Stimulated activated naive B cell treated with anti-CD40 and anti-IgM and Interleukin-4, amounts not matched to agents 10 μg/mL and 1 μg/mL and 100 μg/mL, for 72 hours (primary cell): ENCODE results near the gene SNAPC4.
A peak's percentile ranks its signal among the peaks of the same experiment; 100 is the strongest.

ENCODE experiments used
- ATAC-seq, 2 donors: fragments of 150-1000 bp; cut with Tn5 transposase; replicated peaks; 2 replicates each; pipeline ENCODE4 v1.10.0; 2021; ENCODE audit warnings: moderate library complexity in 1 of 2
- DNase-seq: peaks from one replicate; pipeline ENCODE4 v3.0.0; 2021
- H3K27ac Mint-ChIP-seq: one replicate; pipeline ENCODE4 v1.8.0; 2022; ENCODE audit warnings: mild to moderate bottlenecking, mixed read lengths
- H3K27me3 Mint-ChIP-seq, 2 donors: one replicate each; pipeline ENCODE4 v1.8.0; 2022; ENCODE audit warnings: mixed read lengths in 2 of 2
- H3K36me3 Mint-ChIP-seq, 2 donors: one replicate each; pipeline ENCODE4 v1.8.0; 2022; ENCODE audit warnings: mixed read lengths in 2 of 2, mild to moderate bottlenecking in 1 of 2
- H3K4me1 Mint-ChIP-seq, 2 donors: one replicate each; pipeline ENCODE4 v1.8.0; 2022; ENCODE audit warnings: mixed read lengths in 2 of 2, mild to moderate bottlenecking in 1 of 2
- H3K4me3 Mint-ChIP-seq, 2 donors: one replicate each; pipeline ENCODE4 v1.8.0; 2022; ENCODE audit warnings: mild to moderate bottlenecking in 2 of 2, mixed read lengths in 2 of 2, moderate library complexity in 1 of 2
- H3K9me3 Mint-ChIP-seq, 2 donors: one replicate each; pipeline ENCODE4 v1.8.0; 2022; ENCODE audit warnings: mixed read lengths in 2 of 2, mild to moderate bottlenecking in 1 of 2

Gene SNAPC4

DNA sequence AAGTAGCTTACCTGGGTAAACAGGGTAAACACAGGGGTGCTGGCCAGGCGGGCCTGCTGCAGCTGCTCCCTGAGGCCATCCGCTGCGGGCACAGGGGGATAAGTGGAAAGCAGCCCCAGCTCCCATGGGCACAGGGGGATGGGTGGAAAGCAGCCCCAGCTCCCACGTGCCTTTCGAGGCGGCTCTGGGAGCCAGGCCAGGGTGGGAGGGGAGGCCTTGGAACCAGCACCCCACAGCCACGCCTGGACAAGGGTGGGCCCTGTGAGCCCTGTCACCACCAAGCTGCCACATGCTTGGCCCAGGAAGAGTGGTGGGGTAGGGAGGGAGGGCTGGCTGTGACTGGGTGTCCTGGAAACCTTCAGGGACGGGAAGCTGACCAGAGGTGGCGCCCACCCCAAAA, 18.7 kb downstream of the SNAPC4 start:
- H3K27ac Mint-ChIP-seq = no peak overlapping the region
- DNase-seq = no peak
- peaks cover 42 to 54% of the 10 kb centered on the region in 2 donors for H3K36me3 Mint-ChIP-seq
- H3K9me3 Mint-ChIP-seq = no peaks in the 10 kb centered on the region
- no peak overlapping the region for H3K4me3 Mint-ChIP-seq
- ATAC-seq = no peak
- H3K27me3 Mint-ChIP-seq = no peaks in the 10 kb centered on the region
- H3K4me1 Mint-ChIP-seq = peaks cover 0 to 8% of the 10 kb centered on the region in 2 donors

DNA sequence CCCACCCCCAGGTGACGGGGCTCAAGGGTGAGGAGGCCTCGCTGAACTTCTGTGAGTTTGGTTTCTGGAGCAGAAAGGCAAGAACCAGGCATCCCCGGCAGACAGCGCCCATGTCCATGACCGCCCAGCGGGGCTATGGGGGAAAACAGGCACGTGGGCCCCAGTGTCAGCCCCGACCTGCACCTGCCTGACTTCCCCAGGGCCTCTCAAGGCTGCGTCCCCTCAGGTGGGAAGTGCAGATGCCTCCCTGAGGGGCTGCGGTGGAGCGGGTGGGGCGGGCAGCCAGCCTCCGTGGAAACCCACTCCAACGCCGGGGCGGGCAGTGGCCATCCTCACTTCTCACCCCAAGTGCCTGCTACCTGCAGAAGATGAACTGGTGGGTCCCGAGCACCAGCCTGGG, 19.6 kb downstream of the SNAPC4 start:
- H3K36me3 Mint-ChIP-seq = peaks cover 39 to 54% of the 10 kb centered on the region in 2 donors
- H3K9me3 Mint-ChIP-seq = no peaks in the 10 kb centered on the region
- no peak overlapping the region for H3K27ac Mint-ChIP-seq
- ATAC-seq = no peak
- no peak for DNase-seq
- no peaks in the 10 kb centered on the region for H3K27me3 Mint-ChIP-seq
- H3K4me3 Mint-ChIP-seq = no peak overlapping the region
- H3K4me1 Mint-ChIP-seq = peaks cover 0 to 8% of the 10 kb centered on the region in 2 donors

DNA sequence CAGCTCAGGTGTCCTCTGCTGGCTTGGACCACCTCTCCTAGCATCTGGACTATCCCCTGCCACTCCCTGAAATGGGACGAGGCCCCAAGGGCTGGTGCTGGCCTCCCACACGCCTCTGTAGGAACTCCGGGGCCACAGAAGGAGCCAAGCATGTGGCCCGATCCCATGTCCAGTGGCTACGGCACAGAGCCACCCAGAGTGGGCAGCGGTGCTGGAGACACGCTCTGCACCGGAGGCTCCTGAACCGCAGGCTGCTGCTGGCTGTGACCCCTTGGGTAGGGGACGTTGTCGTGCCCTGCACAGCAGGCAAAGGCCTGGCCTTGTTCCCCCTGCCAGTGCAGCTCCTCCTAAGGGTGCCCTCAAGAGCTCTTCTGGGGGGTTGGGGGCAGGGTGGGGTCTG, 20.1 kb downstream of the SNAPC4 start:
- Mint-ChIP-seq H3K27me3 (no peaks in the 10 kb centered on the region), H3K9me3 (no peaks in the 10 kb centered on the region), H3K27ac (peak overlapping the region; percentile 3), H3K4me3 (no peak overlapping the region), H3K36me3 (peaks cover 39 to 51% of the 10 kb centered on the region in 2 donors), H3K4me1 (peaks cover 0 to 8% of the 10 kb centered on the region in 2 donors)
- ATAC-seq (no peak), DNase-seq (no peak)

- H3K4me3 Mint-ChIP-seq = no peak overlapping the region
- H3K27me3 Mint-ChIP-seq = no peaks in the 10 kb centered on the region
- ATAC-seq (no peak), DNase-seq (no peak)
- peak overlapping the region; percentile 3 for H3K27ac Mint-ChIP-seq
- peaks cover 37 to 51% of the 10 kb centered on the region in 2 donors for H3K36me3 Mint-ChIP-seq
- H3K9me3 Mint-ChIP-seq = no peaks in the 10 kb centered on the region
- H3K4me1 Mint-ChIP-seq = peaks cover 0 to 8% of the 10 kb centered on the region in 2 donors
Observed at GRCh38 chr9:136379401-136379800, 20.6 kb downstream of the SNAPC4 start.

DNA sequence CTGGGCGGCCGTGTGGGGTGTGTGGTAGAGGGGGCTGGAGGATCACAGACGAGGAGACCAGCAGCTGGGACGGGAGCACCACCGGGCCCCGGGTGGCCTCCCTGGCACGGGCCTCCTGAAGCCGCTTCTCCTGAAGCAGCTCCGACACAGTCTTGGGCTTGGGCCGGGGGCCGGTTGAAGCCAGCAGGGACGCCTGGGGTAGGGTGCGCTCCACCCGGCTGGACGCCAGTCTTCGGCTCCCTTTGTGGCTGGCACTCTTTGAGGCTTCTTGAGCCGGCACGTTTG, 21.0 kb downstream of the SNAPC4 start:
- Mint-ChIP-seq H3K4me1 (peaks cover 0 to 9% of the 10 kb centered on the region in 2 donors), H3K4me3 (no peak overlapping the region), H3K9me3 (no peaks in the 10 kb centered on the region), H3K27ac (no peak overlapping the region), H3K27me3 (no peaks in the 10 kb centered on the region), H3K36me3 (peaks cover 34 to 49% of the 10 kb centered on the region in 2 donors)
- DNase-seq = no peak
- ATAC-seq = no peak

DNA sequence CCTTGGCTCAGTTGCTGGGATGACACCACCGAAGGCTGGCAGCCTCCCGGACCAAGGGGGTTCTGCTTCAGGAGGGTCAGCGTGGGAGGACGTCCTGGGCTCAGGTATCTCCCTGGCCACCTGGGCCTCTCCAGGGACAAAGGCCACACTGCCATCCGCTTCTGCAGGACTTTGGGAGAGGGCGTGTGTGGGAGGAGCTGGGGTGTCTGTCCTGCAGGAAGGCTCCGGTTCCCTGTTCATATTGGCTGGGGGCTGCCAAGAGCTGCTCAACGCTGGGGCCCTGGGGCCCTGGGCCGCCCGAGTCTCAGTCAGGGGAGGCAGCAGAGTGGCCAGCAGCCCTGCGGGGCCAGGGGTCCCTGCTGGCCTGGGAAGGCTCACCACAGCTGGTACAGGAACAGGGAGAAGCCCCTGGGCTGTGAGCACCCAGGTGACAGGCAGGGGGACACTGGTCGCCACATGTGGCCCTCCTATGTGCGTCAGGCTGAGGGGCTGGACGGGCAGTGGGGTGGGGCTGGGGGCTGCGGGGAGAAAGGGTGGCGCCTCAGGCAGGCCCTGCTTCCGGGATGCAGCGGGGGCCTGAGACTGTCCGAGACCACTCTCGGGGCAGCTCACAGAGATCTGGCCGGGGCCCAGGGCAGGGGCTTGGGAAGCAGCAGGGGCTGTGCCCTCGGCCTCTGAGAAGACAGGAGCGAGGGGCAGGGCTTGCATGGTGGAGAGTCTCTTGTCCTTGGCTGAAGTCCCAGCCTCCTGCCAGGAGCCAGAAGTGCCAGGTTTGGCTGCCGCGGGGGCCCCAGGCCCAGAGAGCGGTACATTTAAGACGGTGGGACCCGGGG, 21.6 kb downstream of the SNAPC4 start:
- no peak overlapping the region for H3K4me3 Mint-ChIP-seq
- peaks cover 29 to 44% of the 10 kb centered on the region in 2 donors for H3K36me3 Mint-ChIP-seq
- H3K27ac Mint-ChIP-seq = no peak overlapping the region
- ATAC-seq (no peak), DNase-seq (no peak)
- peaks cover 0 to 15% of the 10 kb centered on the region in 2 donors for H3K4me1 Mint-ChIP-seq
- H3K9me3 Mint-ChIP-seq = no peaks in the 10 kb centered on the region
- H3K27me3 Mint-ChIP-seq = no peaks in the 10 kb centered on the region

DNA sequence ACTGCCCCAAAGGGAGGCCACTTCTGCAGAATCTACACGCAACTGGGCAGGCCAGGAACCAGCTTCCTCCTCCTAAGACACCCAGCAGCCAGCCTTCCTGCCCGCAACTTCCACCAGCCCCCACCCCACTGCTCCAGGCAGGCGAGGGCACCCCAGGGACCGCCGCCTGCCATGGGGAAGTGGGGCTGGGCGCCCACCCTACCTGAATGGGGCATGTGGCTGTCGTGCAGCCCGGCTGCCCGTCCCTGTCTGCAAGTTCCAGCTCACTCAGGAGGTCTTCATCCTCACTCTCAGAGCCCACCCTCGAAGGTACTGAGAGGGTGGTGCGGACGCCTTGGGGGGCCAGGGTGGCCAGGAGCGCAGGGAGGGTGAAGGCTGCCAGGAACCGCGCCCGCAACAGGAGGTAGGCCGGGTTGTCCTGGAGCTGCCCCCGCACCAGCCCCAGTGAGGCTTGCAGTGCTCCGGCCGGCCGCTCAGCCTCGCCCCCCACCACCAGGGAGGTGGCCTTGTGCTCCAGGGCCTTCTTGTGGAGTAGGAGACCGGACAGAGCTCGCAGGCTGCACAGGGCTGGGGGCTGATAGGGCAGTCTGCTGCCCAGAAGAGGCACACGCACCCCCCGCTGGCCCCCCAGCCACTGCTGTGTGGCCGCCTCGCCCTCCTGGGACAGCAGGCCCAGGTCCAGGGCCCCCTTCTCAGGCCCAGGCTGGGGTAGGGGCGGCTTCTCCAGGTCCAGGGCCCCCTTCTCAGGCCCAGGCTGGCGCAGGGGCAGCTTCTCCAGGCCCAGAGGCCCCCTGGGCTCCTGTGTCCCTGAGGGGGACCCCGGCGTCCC, 22.4 kb downstream of the SNAPC4 start:
- Mint-ChIP-seq H3K4me1 (peaks cover 5 to 23% of the 10 kb centered on the region in 2 donors), H3K4me3 (peak overlapping the region in 1 of 2 donors; percentile 11), H3K36me3 (peaks cover 27 to 43% of the 10 kb centered on the region in 2 donors), H3K9me3 (no peaks in the 10 kb centered on the region), H3K27ac (no peak overlapping the region), H3K27me3 (no peaks in the 10 kb centered on the region)
- ATAC-seq = no peak
- no peak for DNase-seq

GRCh38 chr9:136376457-136376856, 23.5 kb downstream of the SNAPC4 start:
- ATAC-seq (no peak), DNase-seq (no peak)
- peak overlapping the region; percentile 42 for H3K27ac Mint-ChIP-seq
- peaks cover 11 to 29% of the 10 kb centered on the region in 2 donors for H3K4me1 Mint-ChIP-seq
- peaks cover 24 to 40% of the 10 kb centered on the region in 2 donors for H3K36me3 Mint-ChIP-seq
- no peak overlapping the region for H3K4me3 Mint-ChIP-seq
- H3K9me3 Mint-ChIP-seq = no peaks in the 10 kb centered on the region
- H3K27me3 Mint-ChIP-seq = no peaks in the 10 kb centered on the region

- Mint-ChIP-seq H3K4me1 (peaks cover 11 to 29% of the 10 kb centered on the region in 2 donors), H3K9me3 (no peaks in the 10 kb centered on the region), H3K4me3 (no peak overlapping the region), H3K36me3 (peaks cover 29 to 44% of the 10 kb centered on the region in 2 donors), H3K27me3 (no peaks in the 10 kb centered on the region), H3K27ac (peak overlapping the region; percentile 73)
- ATAC-seq = no peak
- no peak for DNase-seq
Observed at GRCh38 chr9:136375096-136375495, 24.9 kb downstream of the SNAPC4 start.

- Mint-ChIP-seq H3K9me3 (no peaks in the 10 kb centered on the region), H3K36me3 (peaks cover 31 to 51% of the 10 kb centered on the region in 2 donors), H3K4me3 (peak overlapping the region; percentile 50 to 89), H3K27me3 (no peaks in the 10 kb centered on the region), H3K27ac (no peak overlapping the region), H3K4me1 (peaks cover 11 to 29% of the 10 kb centered on the region in 2 donors)
- DNase-seq = no peak
- ATAC-seq = no peak
Observed at GRCh38 chr9:136374183-136374575, 25.8 kb downstream of the SNAPC4 start.

- Mint-ChIP-seq H3K4me3 (peak within 1 kb of the TSS; percentile 87 to 89), H3K9me3 (no peaks in the 10 kb centered on the region), H3K4me1 (peaks cover 11 to 29% of the 10 kb centered on the region in 2 donors), H3K36me3 (peaks cover 32 to 48% of the 10 kb centered on the region in 2 donors), H3K27me3 (no peaks in the 10 kb centered on the region), H3K27ac (peak within 1 kb of the TSS; percentile 82)
- no peak for DNase-seq
- ATAC-seq = peak; percentile 74 to 81
Observed at GRCh38 chr9:136373300-136374182, 26.4 kb downstream of the SNAPC4 start, which contains the start of gene CARD9. CARD9 (minus strand) TSS chr9:136373669; CDS start chr9:136372078, 1,591 bp downstream.

GRCh38 chr9:136372561-136373299, 27.2 kb downstream of the SNAPC4 start:
- Mint-ChIP-seq H3K4me3 (peak overlapping the region; percentile 87 to 89), H3K36me3 (peaks cover 40 to 51% of the 10 kb centered on the region in 2 donors), H3K9me3 (no peaks in the 10 kb centered on the region), H3K4me1 (peaks cover 11 to 29% of the 10 kb centered on the region in 2 donors), H3K27me3 (no peaks in the 10 kb centered on the region), H3K27ac (peak overlapping the region; percentile 82)
- ATAC-seq (peak; percentile 65 to 67), DNase-seq (no peak)

DNA sequence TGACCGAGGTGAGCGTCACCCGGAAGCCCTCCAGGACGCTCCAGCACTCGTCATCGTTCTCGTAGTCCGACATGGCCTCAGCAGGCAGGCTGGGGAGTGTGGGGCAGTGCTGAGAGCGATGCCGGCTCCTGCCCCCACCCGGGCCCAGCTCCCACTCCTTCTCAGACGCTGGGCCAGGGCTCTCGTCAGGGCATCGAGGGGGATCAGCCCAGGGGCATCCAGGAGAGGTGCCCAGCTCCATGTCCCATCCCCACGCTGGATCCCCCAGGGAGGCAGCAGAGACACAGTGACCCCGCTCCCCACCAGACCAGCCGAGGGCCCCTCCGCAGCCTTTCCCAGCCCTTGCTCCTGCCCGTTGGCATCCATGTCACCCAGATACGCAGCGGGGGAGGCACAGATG, 28.0 kb downstream of the SNAPC4 start:
- H3K4me3 Mint-ChIP-seq = peak overlapping the region; percentile 87 to 89

More for the DNA sequence above, 28.0 kb downstream of the SNAPC4 start:
- Mint-ChIP-seq H3K4me1 (peaks cover 11 to 24% of the 10 kb centered on the region in 2 donors), H3K36me3 (peaks cover 38 to 50% of the 10 kb centered on the region in 2 donors), H3K9me3 (no peaks in the 10 kb centered on the region), H3K27ac (peak overlapping the region; percentile 14), H3K27me3 (no peaks in the 10 kb centered on the region)
- ATAC-seq = no peak
- DNase-seq = no peak
